Mesenchymal stem cell (in vitro differentiated cells and primary cell): Measurements from ENCODE around the gene PEX11A.

Experiments
- DNase-seq: peaks from one replicate; pipeline ENCODE4 v3.0.0-alpha.2; 2013
- H2AFZ ChIP-seq: one replicate; pipeline ENCODE4 v1.6.1; 2013; ENCODE audit warnings: low read depth, mild to moderate bottlenecking, control low read depth, inconsistent platforms, low read length, moderate library complexity
- H2AK5ac ChIP-seq: 2 replicates; pipeline ENCODE4 v1.6.1; 2013; ENCODE audit warnings: low read length, moderate library complexity, mild to moderate bottlenecking, inconsistent platforms; ENCODE audit not compliant: severe bottlenecking
- H2BK120ac ChIP-seq: one replicate; pipeline ENCODE4 v1.6.1; 2013; ENCODE audit warnings: low read depth, mild to moderate bottlenecking, inconsistent platforms, low read length, moderate library complexity
- H2BK12ac ChIP-seq, 2 experiments: one replicate each; pipeline ENCODE4 v1.6.1; 2013; ENCODE audit warnings: inconsistent platforms in 2 of 2, low read length in 2 of 2, mild to moderate bottlenecking in 2 of 2, moderate library complexity in 2 of 2, control low read depth in 1 of 2
- H2BK15ac ChIP-seq: one replicate; pipeline ENCODE4 v1.6.1; 2013; ENCODE audit warnings: mild to moderate bottlenecking, low read depth, inconsistent platforms; ENCODE audit not compliant: poor library complexity, severe bottlenecking
- H2BK5ac ChIP-seq: 2 replicates; pipeline ENCODE4 v1.6.1; 2013; ENCODE audit warnings: low read depth, mild to moderate bottlenecking, low read length, control low read depth, inconsistent platforms; ENCODE audit not compliant: poor library complexity, severe bottlenecking
- H3K14ac ChIP-seq, 2 experiments: one replicate each; pipeline ENCODE4 v1.6.1; 2013; ENCODE audit warnings: inconsistent platforms in 2 of 2, low read length in 2 of 2, control low read depth in 1 of 2, mild to moderate bottlenecking in 1 of 2, moderate library complexity in 1 of 2
- H3K18ac ChIP-seq, 2 experiments: one replicate each; pipeline ENCODE4 v1.6.1; 2013; ENCODE audit warnings: inconsistent platforms in 2 of 2, low read length in 2 of 2, control low read depth in 1 of 2, low read depth in 1 of 2, mild to moderate bottlenecking in 1 of 2
- H3K23ac ChIP-seq, 2 experiments: one replicate each; pipeline ENCODE4 v1.6.1; 2013; ENCODE audit warnings: inconsistent platforms in 2 of 2, low read length in 2 of 2, mild to moderate bottlenecking in 2 of 2, moderate library complexity in 2 of 2, control low read depth in 1 of 2
- H3K27ac ChIP-seq: 2 replicates; pipeline ENCODE4 v1.5.1; 2013; ENCODE audit warnings: mild to moderate bottlenecking, moderate library complexity, low read length, control low read depth, inconsistent platforms; ENCODE audit not compliant: poor library complexity, severe bottlenecking
- H3K27me3 ChIP-seq, 2 experiments: 2 replicates each; pipeline versions ENCODE4 v1.6.1 to v1.7.0; 2013; ENCODE audit warnings: low read length in 2 of 2, mild to moderate bottlenecking in 2 of 2, moderate library complexity in 2 of 2, control low read depth in 1 of 2, inconsistent platforms in 1 of 2; ENCODE audit not compliant: control insufficient read depth in 1 of 2, insufficient read depth in 1 of 2
- H3K36me3 ChIP-seq, 2 experiments: 2 replicates each; pipeline versions ENCODE4 v1.6.1 to v1.7.0; 2013; ENCODE audit warnings: low read length in 2 of 2, control low read depth in 1 of 2, inconsistent platforms in 1 of 2, low read depth in 1 of 2, mild to moderate bottlenecking in 1 of 2; ENCODE audit not compliant: insufficient read depth in 2 of 2, control insufficient read depth in 1 of 2
- H3K4ac ChIP-seq, 2 experiments: one replicate each; pipeline ENCODE4 v1.6.1; 2013; ENCODE audit warnings: inconsistent platforms in 2 of 2, low read length in 2 of 2, mild to moderate bottlenecking in 2 of 2, moderate library complexity in 2 of 2, control low read depth in 1 of 2, low read depth in 1 of 2
- H3K4me1 ChIP-seq: 2 replicates; pipeline ENCODE4 v1.6.1; 2013; ENCODE audit warnings: low read depth, low read length, control low read depth; ENCODE audit not compliant: control insufficient read depth, insufficient read depth
- H3K4me2 ChIP-seq: 2 replicates; pipeline ENCODE4 v1.6.1; 2013; ENCODE audit warnings: low read length, mild to moderate bottlenecking, inconsistent platforms; ENCODE audit not compliant: poor library complexity, severe bottlenecking
- H3K4me3 ChIP-seq, 2 experiments: 2 replicates each; pipeline versions ENCODE4 v1.5.1 to v1.7.0; 2013; ENCODE audit warnings: low read length in 2 of 2, mild to moderate bottlenecking in 2 of 2, control low read depth in 1 of 2, low read depth in 1 of 2; ENCODE audit not compliant: insufficient read depth in 1 of 2
- H3K79me1 ChIP-seq: replicated peaks from 2 replicates; pipeline ENCODE4 v1.6.1; 2013; ENCODE audit warnings: mild to moderate bottlenecking, control low read depth, low read length, inconsistent platforms; ENCODE audit not compliant: poor library complexity, severe bottlenecking
- H3K9ac ChIP-seq: 2 replicates; pipeline ENCODE4 v1.7.0; 2013; ENCODE audit warnings: mild to moderate bottlenecking, low read length, moderate library complexity
- H3K9me3 ChIP-seq: 2 replicates; pipeline ENCODE4 v1.7.0; 2013; ENCODE audit warnings: mild to moderate bottlenecking, low read length; ENCODE audit not compliant: control insufficient read depth
- H4K8ac ChIP-seq: one replicate; pipeline ENCODE4 v1.6.1; 2013; ENCODE audit warnings: inconsistent platforms, mild to moderate bottlenecking, low read length, moderate library complexity
- H4K91ac ChIP-seq: one replicate; pipeline ENCODE4 v1.6.1; 2013; ENCODE audit warnings: mild to moderate bottlenecking, low read length, inconsistent platforms
- WGBS: methylation state at CpG from one replicate; pipeline ENCODE4 v1.1.7; 2013; ENCODE audit warnings: mixed read lengths; 5-methylcytosine and 5-hydroxymethylcytosine counted together

PEX11A gene

DNA sequence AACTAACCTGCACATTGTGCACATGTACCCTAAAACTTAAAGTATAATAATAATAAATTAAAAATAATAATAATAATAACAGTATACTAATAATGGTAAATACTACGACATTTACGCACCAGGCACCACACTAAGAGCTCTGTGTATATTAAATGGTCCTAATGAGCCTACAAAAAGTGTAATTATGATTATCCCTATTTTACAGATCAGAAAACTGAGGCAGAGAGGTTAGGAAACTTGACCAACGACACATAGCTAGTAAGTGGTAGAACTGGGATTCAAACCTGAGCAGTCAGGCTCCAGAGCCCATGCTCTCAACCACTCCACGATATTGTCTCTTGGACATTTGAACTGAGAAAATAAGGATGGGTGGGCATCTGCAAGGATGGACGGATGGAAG lies 50.3 kb downstream of the PEX11A start:
- peaks cover 4% of the 10 kb centered on the region for H3K79me1 ChIP-seq
- H4K8ac ChIP-seq = no peak overlapping the region
- no peak overlapping the region for H2AFZ ChIP-seq
- no peak overlapping the region for H3K9ac ChIP-seq
- H2BK15ac ChIP-seq = no peak overlapping the region
- WGBS = 98% methylated on average over 5 of the region's 5 CpGs
- no peaks in the 10 kb centered on the region for H3K4me1 ChIP-seq
- H2BK120ac ChIP-seq = no peak overlapping the region
- H3K18ac ChIP-seq = no peak overlapping the region
- no peak overlapping the region for H2BK5ac ChIP-seq
- H3K27me3 ChIP-seq = no peaks in the 10 kb centered on the region
- H3K23ac ChIP-seq = no peak overlapping the region
- no peak overlapping the region for H3K4ac ChIP-seq
- no peak overlapping the region for H3K4me3 ChIP-seq
- peaks cover 29 to 46% of the 10 kb centered on the region in 2 experiments for H3K36me3 ChIP-seq
- H2AK5ac ChIP-seq = no peak overlapping the region
- no peak for DNase-seq
- H3K4me2 ChIP-seq = no peak overlapping the region
- no peak overlapping the region for H3K27ac ChIP-seq
- H3K14ac ChIP-seq = no peak overlapping the region
- no peak overlapping the region for H4K91ac ChIP-seq
- no peak overlapping the region for H2BK12ac ChIP-seq
- no peaks in the 10 kb centered on the region for H3K9me3 ChIP-seq

DNA sequence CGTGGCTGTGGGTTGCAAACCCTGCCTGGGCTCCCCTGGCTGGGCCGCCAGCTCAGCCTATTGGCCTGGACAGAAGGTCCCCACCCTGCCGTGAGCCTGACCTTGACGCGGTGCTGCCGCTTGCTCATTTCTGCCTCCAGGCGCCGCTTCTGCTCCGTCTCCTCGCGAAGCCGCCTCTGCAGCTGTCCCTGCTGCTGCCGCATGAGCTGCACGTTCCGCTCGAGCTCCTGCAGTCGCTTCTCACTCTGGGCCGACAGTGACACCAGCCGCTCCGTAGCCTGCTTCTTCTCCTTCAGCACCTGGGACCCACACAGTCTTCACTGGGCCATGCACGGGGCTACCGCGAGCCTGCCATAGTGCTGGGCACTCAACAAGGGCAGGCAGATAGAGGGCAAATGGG lies 57.0 kb downstream of the PEX11A start:
- H4K8ac ChIP-seq = no peak overlapping the region
- H2BK15ac ChIP-seq = no peak overlapping the region
- no peak overlapping the region for H3K9ac ChIP-seq
- H3K18ac ChIP-seq = no peak overlapping the region
- H2AFZ ChIP-seq = no peak overlapping the region
- 95% methylated on average over 23 of the region's 23 CpGs for WGBS
- no peaks in the 10 kb centered on the region for H3K9me3 ChIP-seq
- H2AK5ac ChIP-seq = no peak overlapping the region
- H2BK12ac ChIP-seq = no peak overlapping the region
- no peaks in the 10 kb centered on the region for H3K27me3 ChIP-seq
- H3K4me3 ChIP-seq = no peak overlapping the region
- no peaks in the 10 kb centered on the region for H3K4me1 ChIP-seq
- no peak overlapping the region for H3K4me2 ChIP-seq
- H3K27ac ChIP-seq = no peak overlapping the region
- H3K4ac ChIP-seq = no peak overlapping the region
- peaks cover 49 to 53% of the 10 kb centered on the region in 2 experiments for H3K36me3 ChIP-seq
- H2BK5ac ChIP-seq = no peak overlapping the region
- H3K14ac ChIP-seq = no peak overlapping the region
- H4K91ac ChIP-seq = no peak overlapping the region
- no peaks in the 10 kb centered on the region for H3K79me1 ChIP-seq
- no peak overlapping the region for H2BK120ac ChIP-seq
- no peak overlapping the region for H3K23ac ChIP-seq
- DNase-seq = no peak

DNA sequence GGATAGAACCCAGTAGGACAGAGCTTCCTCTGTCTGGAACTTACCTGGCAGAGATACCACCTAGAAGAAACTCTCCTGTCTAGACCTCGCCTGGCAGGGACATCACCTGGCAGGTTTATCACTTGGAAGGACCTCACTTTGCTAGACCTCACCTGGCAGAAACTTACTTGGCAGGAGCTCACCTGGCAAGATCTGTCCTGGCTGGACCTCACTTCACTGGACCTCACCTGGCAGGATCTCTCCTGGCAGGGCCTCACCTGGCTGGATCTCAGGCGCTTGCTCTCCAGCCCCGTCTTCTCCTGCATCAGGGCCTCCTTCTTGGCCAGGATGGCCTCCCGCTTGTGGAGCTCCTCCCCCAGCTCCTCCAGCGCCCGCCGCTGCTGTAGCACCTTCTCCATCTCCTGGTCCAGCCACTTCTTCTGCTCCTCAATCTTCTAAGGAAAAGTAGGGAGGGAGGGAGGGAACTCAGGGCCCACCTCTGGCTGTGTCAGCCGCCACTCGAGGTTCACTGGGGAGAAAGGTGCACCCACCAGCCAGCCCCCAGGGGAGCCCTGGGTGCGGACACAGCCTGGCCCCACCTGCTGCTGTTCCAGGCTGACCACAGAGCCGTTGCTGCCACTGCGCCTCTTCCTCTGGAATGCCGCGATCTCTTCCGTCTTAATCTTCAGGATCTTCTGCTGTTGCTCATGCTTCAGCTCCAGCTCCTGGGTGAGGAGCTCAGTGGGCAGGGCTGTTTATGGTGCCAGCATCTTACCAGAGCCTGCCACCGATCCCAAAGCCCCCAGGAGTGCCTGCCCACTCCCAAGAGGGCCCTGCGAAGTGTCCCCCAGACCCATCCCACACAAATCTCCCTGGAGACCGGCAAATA lies 57.8 kb downstream of the PEX11A start:
- no peak overlapping the region for H2BK5ac ChIP-seq
- WGBS = 99% methylated on average over 12 of the region's 18 CpGs
- H3K4me3 ChIP-seq = no peak overlapping the region
- H3K36me3 ChIP-seq = peaks cover 57 to 59% of the 10 kb centered on the region in 2 experiments
- no peak overlapping the region for H4K91ac ChIP-seq
- H3K14ac ChIP-seq = no peak overlapping the region
- H2BK12ac ChIP-seq = no peak overlapping the region
- H2AK5ac ChIP-seq = no peak overlapping the region
- H3K4ac ChIP-seq = no peak overlapping the region
- no peak overlapping the region for H3K18ac ChIP-seq
- no peak overlapping the region for H3K23ac ChIP-seq
- no peak overlapping the region for H4K8ac ChIP-seq
- H3K79me1 ChIP-seq = no peaks in the 10 kb centered on the region
- no peaks in the 10 kb centered on the region for H3K4me1 ChIP-seq
- H2BK15ac ChIP-seq = no peak overlapping the region
- no peak overlapping the region for H3K9ac ChIP-seq
- no peak for DNase-seq
- H3K27me3 ChIP-seq = no peaks in the 10 kb centered on the region
- H2BK120ac ChIP-seq = no peak overlapping the region
- H3K9me3 ChIP-seq = no peaks in the 10 kb centered on the region
- H3K27ac ChIP-seq = no peak overlapping the region
- H2AFZ ChIP-seq = no peak overlapping the region
- no peak overlapping the region for H3K4me2 ChIP-seq

DNA sequence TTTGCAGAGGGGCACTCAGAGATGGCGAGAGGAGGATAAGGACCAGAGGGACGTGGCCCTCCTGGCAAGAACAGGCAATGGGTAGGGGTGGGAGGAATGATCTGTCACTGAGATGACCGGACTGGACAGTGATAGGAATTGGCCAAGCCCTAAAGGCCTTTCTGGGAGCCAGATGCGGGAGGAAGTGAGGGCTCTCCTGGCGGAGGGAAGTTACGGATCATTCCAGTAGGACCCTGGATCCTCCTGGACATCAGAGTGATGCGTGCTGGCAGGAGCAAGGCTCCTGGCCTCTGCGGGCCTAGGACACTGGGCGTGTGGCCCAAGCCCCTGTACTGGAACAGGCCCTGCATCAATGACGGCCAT lies 58.7 kb downstream of the PEX11A start:
- no peak overlapping the region for H3K9ac ChIP-seq

More for the DNA sequence above, 58.7 kb downstream of the PEX11A start:
- Histone ChIP-seq H3K23ac (no peak overlapping the region), H2BK12ac (no peak overlapping the region), H3K27me3 (no peaks in the 10 kb centered on the region), H3K4ac (no peak overlapping the region), H3K18ac (no peak overlapping the region), H2BK5ac (no peak overlapping the region), H3K27ac (no peak overlapping the region), H3K79me1 (no peaks in the 10 kb centered on the region), H4K8ac (no peak overlapping the region), H2AFZ (no peak overlapping the region), H2BK120ac (no peak overlapping the region), H2BK15ac (no peak overlapping the region), H3K36me3 (peaks cover 66 to 67% of the 10 kb centered on the region in 2 experiments), H3K9me3 (no peaks in the 10 kb centered on the region), H3K4me1 (no peaks in the 10 kb centered on the region), H3K14ac (no peak overlapping the region), H3K4me3 (no peak overlapping the region), H2AK5ac (no peak overlapping the region), H3K4me2 (no peak overlapping the region), H4K91ac (no peak overlapping the region)
- DNase-seq = no peak
- 87% methylated on average over 10 of the region's 10 CpGs for WGBS
